Measurements from ENCODE around the gene SCARF2.
"Not testable (repeated sequence)": the region's sequence is repeated elsewhere in the genome, so short reads cannot be mapped to it uniquely, and the experiment has no call there.

SCARF2 gene

DNA sequence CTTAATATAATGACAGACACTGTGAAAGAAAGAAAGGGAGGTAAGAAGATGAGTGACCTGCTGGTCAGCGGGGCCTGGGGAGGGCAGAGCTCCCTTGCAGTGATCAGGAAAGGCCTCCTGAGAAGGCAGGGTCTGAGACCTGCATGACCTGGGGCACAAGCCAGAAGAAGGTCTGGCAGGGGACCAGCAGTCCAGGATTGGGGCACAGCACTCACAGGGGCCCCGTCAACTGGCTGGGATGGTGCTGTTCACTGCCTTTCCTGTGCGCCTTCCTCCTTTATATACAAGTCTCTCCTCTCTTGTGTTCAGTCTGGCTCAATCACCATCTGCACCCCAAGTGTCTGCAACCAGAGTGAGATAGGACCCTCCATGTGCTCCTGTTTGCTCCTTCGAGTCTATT is 22.2 kb upstream of the SCARF2 start:
- no peak for DNase-seq (ENCODE audit: low read depth)

DNA sequence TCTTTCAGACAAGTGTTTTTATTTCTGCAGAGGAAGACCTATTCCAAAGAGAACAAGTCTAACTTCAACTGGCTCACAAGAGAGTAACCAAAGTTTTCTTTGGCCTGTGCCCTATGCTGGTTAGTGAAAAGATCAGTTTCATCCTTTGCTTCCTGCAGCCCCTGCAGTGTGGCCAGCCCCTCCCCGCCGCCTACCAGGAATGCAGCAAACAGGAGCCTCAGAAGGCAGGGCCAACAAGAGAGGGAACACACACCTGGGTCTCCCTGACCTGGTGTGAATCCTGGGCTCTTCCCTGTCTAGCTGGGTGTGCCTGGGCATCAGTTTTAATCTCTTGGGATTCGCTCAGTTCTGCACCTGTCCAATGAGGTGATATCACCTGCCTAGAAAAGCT is 21.5 kb upstream of the SCARF2 start:
- no peak for DNase-seq (ENCODE audit: low read depth)

DNA sequence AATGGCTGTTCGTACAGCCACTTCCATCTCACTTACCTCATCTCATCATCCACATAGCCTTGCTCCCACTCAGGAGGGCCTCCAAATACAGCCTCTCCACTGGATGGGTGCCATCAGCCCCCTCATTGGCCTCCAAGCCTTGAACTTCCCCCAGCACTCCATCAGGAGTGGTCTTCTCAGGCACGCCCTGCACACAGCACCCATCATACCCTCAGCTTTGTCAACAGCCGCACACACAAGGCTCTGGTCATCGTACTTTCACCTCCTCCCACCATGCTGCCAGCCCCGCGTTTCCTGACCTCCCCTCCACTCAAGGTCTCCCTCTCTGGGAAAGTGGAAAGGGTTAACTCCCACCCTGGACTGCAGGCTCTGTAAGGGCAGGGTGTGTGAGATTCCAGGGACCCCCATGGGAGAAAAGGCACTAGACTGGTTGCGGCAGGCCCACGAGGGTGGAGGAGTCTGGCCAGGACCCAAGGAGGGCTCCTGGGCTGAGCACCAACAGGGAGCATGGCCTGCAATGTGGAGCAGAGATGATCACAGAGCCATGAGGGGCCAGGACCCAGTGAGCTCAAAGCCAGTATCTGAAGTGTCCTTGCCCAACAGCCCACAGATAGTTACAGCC is 21.0 kb upstream of the SCARF2 start:
- no peak for DNase-seq (ENCODE audit: low read depth)

DNA sequence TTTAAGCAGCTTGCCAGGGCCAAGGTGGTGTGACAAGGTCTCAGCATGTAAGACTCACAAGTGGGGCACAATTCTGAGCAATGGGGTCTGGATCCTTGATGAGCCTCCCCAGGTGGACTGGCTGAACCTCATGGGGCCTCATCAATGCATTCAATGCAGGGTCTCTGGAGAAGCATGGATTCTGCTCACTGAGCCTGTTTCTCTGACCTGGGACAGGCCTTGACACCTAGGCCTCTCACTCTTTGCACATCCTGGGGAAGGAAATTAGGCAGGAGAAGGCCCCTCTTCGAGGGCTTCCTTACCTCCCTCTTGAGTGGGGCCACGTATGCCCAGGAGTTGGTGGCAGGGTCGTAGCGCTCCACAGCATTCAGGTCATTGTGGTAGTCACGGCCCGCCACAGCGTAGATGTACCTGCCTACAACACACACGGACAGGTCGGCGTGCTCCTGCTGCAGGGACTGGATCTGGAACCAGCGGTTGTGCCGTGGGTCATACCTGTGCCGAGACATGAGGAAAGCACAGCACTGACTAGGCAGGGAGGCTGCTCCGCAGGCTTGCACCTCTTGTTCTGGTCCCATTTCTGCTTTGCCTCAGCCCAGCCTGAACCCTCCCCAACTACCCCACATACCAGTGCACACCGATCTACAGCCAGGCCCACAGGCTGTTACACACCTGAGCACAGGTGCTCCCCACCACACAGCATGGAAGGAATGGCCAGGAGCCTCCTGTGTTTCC is 20.0 kb upstream of the SCARF2 start:
- no peak for DNase-seq (ENCODE audit: low read depth)

DNA sequence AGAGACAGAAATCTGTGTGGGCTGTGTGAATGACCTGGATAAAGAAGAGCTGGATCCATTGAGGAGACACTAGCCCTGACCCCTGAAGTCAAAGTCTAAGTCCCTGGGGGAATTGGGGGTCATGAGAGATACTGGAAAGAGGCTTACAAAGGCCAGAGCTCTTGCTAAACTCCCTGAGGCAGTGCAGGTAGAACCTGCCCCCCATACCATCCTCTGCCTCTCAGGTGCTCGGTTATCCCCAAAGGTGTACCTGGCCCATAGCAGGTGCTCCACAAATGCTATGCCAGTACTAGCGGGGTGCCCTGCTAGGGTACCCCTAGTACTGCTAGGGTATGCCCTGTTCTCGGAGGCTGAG is 19.1 kb upstream of the SCARF2 start:
- no peak for DNase-seq (ENCODE audit: low read depth)

DNA sequence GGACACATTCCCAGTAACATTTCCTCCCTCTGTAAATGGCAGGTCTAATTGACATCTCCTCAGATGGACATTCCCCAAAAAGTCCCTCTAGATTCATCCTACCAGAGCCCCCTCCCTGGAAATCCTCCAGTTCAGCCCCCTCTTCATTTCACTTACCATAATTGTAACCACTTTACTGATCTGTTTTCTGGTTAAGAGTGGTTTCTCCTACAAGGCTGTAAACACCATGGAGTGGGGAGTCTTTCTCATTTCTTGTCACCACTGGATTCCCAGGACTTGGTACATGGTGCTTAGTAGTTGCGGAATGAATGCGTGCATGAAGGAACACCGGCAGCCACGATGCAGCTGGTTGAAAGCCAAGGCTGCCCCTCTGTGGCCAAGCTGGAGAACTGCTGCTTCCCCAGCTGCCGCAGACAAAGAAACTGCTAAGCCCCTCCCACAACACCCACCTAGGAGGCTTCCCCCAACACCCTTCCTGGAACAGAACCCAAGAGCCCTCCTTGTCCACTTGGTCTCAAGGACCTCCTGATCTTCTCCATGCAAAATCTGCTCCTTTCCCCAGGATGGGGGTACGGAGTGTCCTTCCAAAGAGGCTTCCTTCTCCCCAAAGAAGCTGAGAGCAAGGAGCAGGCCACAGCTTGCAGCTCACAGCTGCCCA is 18.6 kb upstream of the SCARF2 start:
- DNase-seq (ENCODE audit: low read depth) = peak; percentile 84

DNA sequence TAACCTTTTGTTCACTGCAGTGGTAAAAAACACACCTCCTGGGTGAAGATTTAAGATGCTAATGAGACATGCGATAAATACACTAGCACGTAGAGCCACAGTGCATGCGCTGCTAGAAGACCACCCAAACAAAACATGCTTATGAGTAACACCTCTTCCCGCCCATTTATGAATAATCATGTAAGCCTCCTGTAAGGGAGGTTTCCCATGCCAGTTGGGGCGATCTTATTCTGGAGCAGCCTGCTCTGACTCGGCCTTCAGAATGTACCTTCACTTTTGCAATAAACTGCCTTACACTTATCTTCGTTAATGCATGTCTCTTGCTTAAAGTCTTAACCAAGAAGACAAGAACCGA is 18.1 kb upstream of the SCARF2 start:
- DNase-seq (ENCODE audit: low read depth) = peak; percentile 17

DNA sequence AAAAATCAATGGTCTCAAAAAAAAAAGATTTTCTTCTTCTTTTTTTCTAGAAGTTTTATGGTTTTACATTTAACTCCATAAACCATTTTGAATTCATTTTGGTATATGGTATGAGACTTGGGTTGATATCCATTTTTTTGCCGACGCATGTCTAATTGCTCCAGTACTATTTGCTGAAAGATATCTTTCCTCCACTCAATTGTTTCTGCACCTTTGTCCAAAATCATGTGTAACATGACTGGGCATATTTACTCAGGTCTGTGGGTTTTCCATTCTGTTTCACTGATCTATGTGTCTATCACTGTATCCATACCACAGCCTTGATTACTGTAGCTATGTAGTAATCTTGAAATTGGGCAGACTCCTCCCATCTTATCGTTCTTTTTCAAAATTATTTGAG is 15.6 kb upstream of the SCARF2 start:
- DNase-seq (ENCODE audit: low read depth) = no peak

DNA sequence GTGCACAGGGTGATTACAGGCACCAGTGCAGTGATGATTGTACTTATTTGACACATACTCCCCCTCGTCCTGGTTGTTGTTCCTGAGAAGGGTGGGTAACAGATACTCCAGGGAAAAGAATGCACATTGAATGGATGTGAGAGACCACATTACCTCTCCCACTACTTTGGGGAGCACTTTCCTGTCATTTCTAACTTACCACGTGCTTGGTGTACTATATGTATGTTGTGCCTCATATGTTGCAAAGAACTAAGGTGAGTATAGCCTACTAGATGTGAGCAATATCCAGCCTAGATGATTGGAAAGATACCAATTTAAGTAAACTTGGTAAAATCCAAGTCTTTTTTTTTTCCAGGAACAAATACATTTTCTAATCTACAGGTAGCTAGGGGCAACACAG is 14.3 kb upstream of the SCARF2 start:
- no peak for DNase-seq (ENCODE audit: low read depth)

DNA sequence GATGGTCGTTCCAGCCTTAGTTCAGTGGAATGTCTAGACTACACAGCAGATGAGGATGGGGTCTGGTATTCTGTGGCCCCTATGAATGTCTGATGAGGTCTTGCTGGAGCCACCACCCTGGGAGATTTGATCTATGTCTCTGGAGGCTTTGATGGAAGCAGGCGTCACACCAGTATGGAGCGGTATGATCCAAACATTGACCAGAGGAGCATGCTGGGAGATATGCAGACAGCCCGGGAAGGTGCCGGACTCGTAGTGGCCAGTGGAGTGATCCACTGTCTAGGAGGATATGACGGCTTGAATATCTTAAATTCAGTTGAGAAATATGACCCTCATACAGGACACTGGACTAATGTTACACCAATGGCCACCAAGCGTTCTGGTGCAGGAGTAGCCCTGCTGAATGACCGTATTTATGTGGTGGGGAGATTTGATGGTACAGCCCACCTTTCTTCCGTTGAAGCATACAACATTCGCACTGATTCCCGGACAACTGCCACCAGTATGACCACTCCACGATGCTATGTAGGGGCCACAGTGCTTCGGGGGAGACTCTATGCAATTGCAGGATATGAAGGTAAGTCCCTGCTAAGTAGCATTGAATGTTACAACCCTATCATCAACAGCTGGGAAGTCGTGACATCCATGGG is 13.6 kb upstream of the SCARF2 start:
- not testable (repeated sequence) for DNase-seq (ENCODE audit: low read depth)

DNA sequence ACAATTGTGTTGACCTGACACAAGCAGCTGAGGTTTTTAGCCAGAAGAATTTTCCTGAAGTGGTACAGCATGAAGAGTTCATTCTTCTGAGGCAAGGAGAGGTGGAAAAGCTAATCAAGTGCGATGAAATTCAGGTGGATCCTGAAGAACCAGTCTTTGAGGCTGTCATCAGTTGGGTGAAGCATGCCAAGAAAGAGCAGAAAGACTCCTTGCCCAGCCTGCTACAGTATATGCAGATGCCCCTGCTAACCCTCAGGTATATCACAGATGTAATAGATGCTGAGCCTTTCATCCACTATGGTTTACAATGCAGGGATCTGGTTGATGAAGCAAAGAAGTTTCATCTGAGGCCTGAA is 12.9 kb upstream of the SCARF2 start:
- no peak for DNase-seq (ENCODE audit: low read depth)

DNA sequence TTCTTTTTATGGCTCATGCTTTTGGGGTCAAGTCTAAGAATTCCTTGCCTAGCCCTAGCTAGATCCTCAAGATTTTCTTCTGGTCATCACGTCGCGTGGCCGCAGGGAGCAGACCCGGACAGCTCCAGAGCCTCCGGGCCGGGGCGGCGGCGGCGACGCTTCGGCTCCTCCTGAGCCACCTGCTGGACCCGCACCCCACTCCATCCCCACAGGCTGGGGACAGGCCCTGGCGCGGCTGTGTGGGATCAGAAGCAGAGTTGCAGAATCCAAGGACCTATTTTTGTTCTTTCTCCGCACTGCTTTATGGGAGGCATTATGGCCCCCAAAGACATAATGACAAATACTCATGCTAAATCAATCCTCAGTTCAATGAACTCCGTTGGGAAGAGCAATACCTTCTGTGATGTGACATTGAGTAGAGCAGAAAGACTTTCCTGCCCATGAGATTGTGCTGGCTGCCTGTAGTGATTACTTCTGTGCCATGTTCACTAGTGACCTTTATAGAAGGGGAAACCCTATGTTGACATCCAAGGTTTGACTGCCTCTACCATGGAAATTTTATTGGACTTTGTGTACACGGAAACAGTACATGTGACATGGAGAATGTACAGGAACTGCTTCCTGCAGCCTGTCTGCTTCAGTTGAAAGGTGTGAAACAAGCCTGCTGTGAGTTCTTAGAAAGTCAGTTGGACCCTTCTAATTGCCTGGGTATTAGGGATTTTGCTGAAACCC is 12.4 kb upstream of the SCARF2 start:
- DNase-seq (ENCODE audit: low read depth) = no peak

DNA sequence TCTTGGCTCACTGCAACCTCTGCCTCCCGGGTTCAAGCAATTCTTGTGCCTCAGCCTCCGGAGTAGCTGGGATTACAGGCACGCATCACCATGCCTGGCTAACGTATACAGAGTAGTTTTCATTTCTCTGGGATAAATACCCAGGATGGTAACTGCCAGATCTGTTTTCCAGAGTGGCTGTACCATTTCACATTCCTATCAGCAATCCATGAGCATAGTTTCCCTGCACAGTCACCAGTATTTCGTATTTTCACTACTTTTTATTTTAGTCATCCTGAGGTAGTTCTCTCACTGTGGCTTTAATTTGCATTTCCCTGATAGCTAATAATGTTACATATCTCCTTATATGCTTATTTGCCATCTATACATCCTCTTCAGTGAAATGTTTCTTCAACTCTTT is 11.0 kb upstream of the SCARF2 start:
- DNase-seq (ENCODE audit: low read depth) = no peak

DNA sequence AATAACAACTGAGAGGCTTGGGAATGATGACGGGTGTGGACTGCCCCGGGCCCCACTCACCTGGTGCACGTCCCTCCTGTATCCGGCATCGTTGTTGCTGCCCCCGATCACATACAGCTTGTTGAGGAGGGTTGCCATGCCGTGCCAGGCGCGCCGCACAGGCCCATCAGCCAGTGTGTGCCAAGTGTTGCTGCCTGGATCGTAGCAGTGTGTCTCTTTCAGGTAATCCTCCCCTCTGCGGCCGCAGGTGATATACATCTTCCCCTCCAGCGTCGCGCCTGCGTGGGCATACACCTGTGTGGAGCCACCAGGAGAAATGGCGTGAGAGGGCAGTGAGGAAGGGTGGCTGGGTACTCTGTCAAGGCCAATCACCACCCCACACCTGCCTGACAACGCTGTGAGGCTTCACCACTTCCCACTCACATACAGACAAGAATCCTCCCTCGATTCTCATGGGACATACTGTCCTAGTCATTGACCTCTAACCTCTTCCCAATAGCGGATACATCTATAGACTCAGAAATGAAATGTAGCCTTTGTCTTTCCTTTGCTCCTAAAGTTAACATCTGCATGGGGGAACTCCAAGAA is 8.9 kb upstream of the SCARF2 start:
- DNase-seq (ENCODE audit: low read depth) = no peak

DNA sequence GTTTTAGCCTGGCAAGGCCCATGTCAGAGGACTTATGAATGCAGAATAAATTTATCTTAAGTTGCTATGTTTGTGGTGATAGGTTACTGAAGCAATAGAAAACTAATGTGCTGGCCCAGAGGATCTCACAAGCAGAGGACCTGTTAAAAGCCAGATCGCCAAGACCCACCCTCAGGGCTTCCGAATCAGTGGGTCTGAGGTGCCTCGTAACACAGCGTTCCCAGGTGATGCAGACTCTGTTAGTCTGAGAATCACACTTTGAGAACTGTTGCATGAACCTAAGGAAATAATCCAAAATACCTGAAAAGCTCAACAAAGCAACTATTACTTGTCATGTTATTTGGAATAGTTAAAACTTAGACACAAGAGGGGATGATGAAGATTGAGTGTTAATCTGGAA is 6.7 kb upstream of the SCARF2 start:
- no peak for DNase-seq (ENCODE audit: low read depth)

DNA sequence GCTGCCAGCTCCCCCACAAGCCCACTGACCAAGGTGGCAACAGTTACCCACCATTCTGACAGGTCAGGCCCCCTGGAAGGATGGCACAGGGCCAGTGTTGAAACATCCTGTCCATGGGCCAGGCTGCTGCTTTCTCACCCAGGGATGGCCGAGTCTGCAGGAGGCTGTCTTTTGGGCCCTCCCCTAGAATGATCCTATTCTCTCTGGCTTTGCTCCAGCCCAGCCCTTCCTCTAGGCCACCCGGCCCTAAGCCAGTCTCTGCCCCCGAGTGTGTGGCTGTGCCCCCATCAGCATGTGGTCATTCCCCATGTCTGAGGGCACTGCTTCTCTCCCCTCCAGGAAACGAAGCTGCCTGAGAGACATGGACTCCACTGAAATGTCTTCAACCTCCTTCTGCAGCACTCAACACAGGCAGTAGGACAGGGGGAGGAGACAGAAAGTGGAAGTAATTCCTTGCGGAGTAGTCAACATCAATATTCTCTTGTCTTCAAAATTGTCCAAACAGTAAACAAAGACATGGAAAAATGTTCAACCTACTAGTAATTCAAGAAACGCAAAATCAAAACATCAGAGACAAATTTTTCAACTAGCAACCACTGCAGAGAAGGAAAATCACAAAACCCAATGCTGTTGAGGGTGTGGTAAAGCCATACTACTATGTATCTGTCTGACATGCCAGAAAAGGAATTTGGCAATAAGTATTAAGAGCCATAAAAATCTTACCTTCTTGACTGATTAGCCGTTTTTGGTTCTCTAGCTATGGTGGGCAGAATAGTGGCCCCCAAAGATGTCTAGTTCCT is 5.1 kb upstream of the SCARF2 start:
- DNase-seq (ENCODE audit: low read depth) = no peak

DNA sequence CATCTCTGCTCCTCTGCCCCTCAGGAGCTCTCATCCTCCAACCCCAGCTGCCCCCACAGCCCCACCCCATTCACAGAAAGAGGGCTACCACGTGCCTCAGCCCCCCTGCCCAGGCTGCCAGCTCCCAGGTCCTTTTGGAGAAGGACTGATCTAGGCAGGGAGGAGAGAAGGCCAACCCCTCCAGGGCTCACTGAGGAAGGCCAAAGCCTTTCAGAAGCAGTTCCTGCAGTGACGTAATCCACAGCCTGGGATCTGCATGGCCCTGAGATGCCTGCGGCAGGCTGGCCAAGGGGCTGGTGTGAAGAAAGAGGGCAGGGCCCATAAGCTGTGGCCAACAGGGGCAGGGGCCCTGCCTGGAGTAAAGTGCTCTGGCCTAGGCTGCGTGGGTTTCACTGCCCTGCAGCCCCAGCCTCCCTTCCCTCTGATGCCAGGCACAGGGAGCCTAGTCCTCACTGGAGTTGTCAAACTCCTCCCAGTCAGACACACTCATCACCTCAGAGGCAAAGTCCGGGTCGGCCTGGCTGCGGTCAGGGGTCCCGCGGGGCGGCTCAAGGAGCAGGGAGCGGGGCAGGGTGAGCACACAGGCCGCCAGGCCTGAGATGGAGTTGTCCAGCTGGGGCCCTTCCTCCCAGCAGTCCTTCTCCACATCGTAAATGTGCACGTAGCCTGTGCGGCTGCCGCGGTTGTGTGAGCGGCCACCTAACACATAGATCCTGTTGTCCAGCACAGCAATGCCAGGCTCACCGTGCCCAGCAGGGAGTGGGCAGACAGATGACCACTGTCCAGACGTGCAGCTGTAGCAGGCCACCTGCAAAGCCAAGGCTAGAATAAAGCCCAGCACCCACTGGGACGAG is 4.2 kb upstream of the SCARF2 start:
- DNase-seq (ENCODE audit: low read depth) = no peak

DNA sequence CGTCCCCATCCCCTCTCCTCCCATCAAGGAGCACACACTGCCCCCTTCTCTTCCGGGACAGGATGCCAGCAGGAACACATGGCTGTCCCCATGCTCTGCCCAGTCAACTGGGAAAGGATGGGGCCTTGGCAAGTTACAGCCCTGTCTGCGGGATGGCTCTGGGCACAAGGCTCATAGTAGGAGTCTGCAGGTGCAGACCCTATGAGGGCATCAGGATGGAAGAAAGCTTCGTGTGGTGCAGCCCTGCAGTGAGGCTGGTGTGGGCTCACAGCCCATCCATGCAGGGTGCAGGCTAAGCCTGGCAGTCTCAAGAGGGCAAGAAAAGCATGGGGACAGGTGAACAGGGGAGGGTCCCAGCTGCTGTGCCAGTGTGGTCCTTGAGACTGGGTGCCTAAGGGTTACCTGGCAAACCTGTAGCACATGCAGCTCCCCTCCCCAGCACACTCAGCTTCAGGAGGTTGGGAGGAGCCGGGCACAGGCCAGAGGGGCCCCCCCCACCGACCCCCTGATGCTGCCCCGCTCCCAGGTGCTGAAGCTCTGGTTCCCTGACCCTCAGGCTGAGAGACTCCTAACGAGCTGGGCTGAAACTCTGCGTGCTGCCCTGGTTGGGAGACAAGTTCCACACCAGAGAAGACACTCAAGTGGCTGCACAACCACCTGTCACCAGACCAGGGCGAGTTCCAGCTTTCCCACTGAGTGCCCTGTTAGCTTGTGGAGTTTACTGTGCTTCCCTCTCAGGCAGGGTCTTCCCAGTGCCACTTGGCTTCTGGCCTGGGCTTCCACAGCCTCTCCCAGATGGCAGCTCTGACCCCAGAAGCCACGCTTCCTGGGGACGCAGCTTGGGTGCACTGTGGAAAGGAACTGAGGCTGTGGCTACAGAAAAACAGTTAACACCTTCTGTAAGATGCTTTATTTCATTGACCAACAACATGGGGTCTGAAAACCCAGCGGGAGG is 3.3 kb upstream of the SCARF2 start:
- DNase-seq (ENCODE audit: low read depth) = no peak

DNA sequence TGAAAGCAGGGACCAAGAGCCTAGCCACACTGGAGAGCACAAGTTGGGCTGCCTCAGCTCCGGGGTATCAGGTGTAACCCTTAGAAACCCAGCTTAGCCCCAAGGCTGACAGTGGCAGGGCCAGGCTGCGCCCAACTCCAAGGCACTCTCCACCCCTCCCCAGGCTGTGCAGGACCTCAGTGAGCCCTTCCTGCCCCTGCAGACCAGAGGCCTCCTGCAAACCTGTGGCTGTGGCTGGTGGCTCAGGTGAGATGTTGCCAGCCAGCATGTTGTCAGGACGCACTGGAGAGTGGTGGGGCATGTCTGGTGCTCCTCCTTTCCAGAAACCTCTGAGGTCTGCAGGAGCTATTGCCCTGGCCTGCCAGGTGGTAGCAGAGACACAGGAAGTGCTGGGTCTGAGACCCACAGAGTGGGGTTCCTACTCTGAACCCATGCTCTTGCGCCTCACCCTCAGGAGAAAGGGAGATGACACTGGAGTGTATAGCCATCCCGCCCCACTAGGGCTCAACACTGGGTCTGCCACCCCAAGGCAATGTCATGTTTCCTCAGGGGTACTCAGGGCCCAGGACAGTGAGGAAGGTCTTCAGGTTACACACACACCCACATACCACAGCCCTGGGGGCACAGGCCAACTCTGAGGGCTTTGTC is 2.4 kb upstream of the SCARF2 start:
- DNase-seq (ENCODE audit: low read depth) = no peak

Data from ELR (cell line).